Stimulated activated effector memory CD8-positive, alpha-beta T cell treated with anti-CD3 and anti-CD28 coated beads, Interleukin-12 subunit alpha, Interleukin-12 subunit beta, amount 100 ng/mL, for 72 hours (primary cell): ENCODE results near the gene SPATA31E1.

Source experiments
- ATAC-seq: fragments of 150-1000 bp; cut with Tn5 transposase; 2 replicates; pipeline ENCODE4 v1.10.0; 2021
- DNase-seq, 2 donors: peaks; one replicate each; pipeline ENCODE4 v3.0.0; 2021 to 2022; ENCODE audit warnings: low spot score in 2 of 2
- H3K27ac Mint-ChIP-seq: one replicate; pipeline ENCODE4 v1.8.0; 2022; ENCODE audit warnings: mild to moderate bottlenecking, mixed read lengths
- H3K36me3 Mint-ChIP-seq: one replicate; pipeline ENCODE4 v1.8.0; 2022; ENCODE audit warnings: mild to moderate bottlenecking, mixed read lengths
- H3K4me1 Mint-ChIP-seq: one replicate; pipeline ENCODE4 v1.8.0; 2022; ENCODE audit warnings: mixed read lengths
- H3K4me3 Mint-ChIP-seq: one replicate; pipeline ENCODE4 v1.8.0; 2022; ENCODE audit warnings: mild to moderate bottlenecking, mixed read lengths
- H3K9me3 Mint-ChIP-seq: one replicate; pipeline ENCODE4 v1.8.0; 2022; ENCODE audit warnings: mixed read lengths

The SPATA31E1 gene

GRCh38 chr9:87857141-87857947 is 25.3 kb upstream of the SPATA31E1 start:
- Mint-ChIP-seq H3K9me3 (peaks cover 6% of the 10 kb centered on the region), H3K4me1 (peaks cover 6% of the 10 kb centered on the region), H3K4me3 (no peak overlapping the region), H3K36me3 (no peaks in the 10 kb centered on the region), H3K27ac (no peak overlapping the region)
- no peak for DNase-seq
- ATAC-seq: no peak

GRCh38 chr9:87857948-87858335 is 24.7 kb upstream of the SPATA31E1 start:
- peaks cover 6% of the 10 kb centered on the region for H3K4me1 Mint-ChIP-seq
- H3K4me3 Mint-ChIP-seq: no peak overlapping the region
- H3K9me3 Mint-ChIP-seq: peaks cover 8% of the 10 kb centered on the region
- ATAC-seq (no peak), DNase-seq (no peak)
- no peaks in the 10 kb centered on the region for H3K36me3 Mint-ChIP-seq
- H3K27ac Mint-ChIP-seq: no peak overlapping the region

GRCh38 chr9:87859137-87859536 is 23.5 kb upstream of the SPATA31E1 start:
- H3K4me1 Mint-ChIP-seq: peaks cover 6% of the 10 kb centered on the region
- H3K36me3 Mint-ChIP-seq: no peaks in the 10 kb centered on the region
- peaks cover 8% of the 10 kb centered on the region for H3K9me3 Mint-ChIP-seq
- H3K27ac Mint-ChIP-seq: no peak overlapping the region
- no peak overlapping the region for H3K4me3 Mint-ChIP-seq
- ATAC-seq: no peak
- DNase-seq: no peak

GRCh38 chr9:87859786-87860185 is 22.9 kb upstream of the SPATA31E1 start:
- no peak overlapping the region for H3K27ac Mint-ChIP-seq
- H3K4me1 Mint-ChIP-seq: peaks cover 6% of the 10 kb centered on the region
- H3K4me3 Mint-ChIP-seq: no peak overlapping the region
- H3K9me3 Mint-ChIP-seq: peaks cover 8% of the 10 kb centered on the region
- no peaks in the 10 kb centered on the region for H3K36me3 Mint-ChIP-seq
- no peak for DNase-seq
- ATAC-seq: no peak

- H3K4me1 Mint-ChIP-seq: no peaks in the 10 kb centered on the region
- no peak overlapping the region for H3K4me3 Mint-ChIP-seq
- H3K9me3 Mint-ChIP-seq: peaks cover 8% of the 10 kb centered on the region
- H3K27ac Mint-ChIP-seq: no peak overlapping the region
- no peak for ATAC-seq
- DNase-seq: no peak
- H3K36me3 Mint-ChIP-seq: no peaks in the 10 kb centered on the region
These were observed 21.3 kb upstream of the SPATA31E1 start for GRCh38 chr9:87861332-87861731.

GRCh38 chr9:87862536-87863268 is 20.0 kb upstream of the SPATA31E1 start:
- no peak overlapping the region for H3K4me3 Mint-ChIP-seq
- no peak overlapping the region for H3K27ac Mint-ChIP-seq
- no peaks in the 10 kb centered on the region for H3K4me1 Mint-ChIP-seq
- no peak for ATAC-seq
- peaks cover 8% of the 10 kb centered on the region for H3K9me3 Mint-ChIP-seq
- no peak for DNase-seq
- H3K36me3 Mint-ChIP-seq: no peaks in the 10 kb centered on the region

GRCh38 chr9:87863882-87864465 is 18.7 kb upstream of the SPATA31E1 start:
- no peak overlapping the region for H3K4me3 Mint-ChIP-seq
- H3K4me1 Mint-ChIP-seq: no peaks in the 10 kb centered on the region
- peaks cover 8% of the 10 kb centered on the region for H3K9me3 Mint-ChIP-seq
- ATAC-seq (no peak), DNase-seq (no peak)
- H3K36me3 Mint-ChIP-seq: no peaks in the 10 kb centered on the region
- no peak overlapping the region for H3K27ac Mint-ChIP-seq

GRCh38 chr9:87864915-87865314 is 17.8 kb upstream of the SPATA31E1 start:
- H3K27ac Mint-ChIP-seq: no peak overlapping the region
- ATAC-seq (no peak), DNase-seq (no peak)
- H3K36me3 Mint-ChIP-seq: peaks cover 4% of the 10 kb centered on the region
- peaks cover 6% of the 10 kb centered on the region for H3K4me1 Mint-ChIP-seq
- H3K9me3 Mint-ChIP-seq: peaks cover 12% of the 10 kb centered on the region
- no peak overlapping the region for H3K4me3 Mint-ChIP-seq

GRCh38 chr9:87865626-87866025 is 17.1 kb upstream of the SPATA31E1 start:
- H3K9me3 Mint-ChIP-seq: peaks cover 13% of the 10 kb centered on the region
- H3K4me1 Mint-ChIP-seq: peaks cover 6% of the 10 kb centered on the region
- DNase-seq: no peak
- no peak for ATAC-seq
- peaks cover 6% of the 10 kb centered on the region for H3K36me3 Mint-ChIP-seq
- H3K4me3 Mint-ChIP-seq: no peak overlapping the region
- no peak overlapping the region for H3K27ac Mint-ChIP-seq

GRCh38 chr9:87867391-87867790 is 15.3 kb upstream of the SPATA31E1 start:
- Mint-ChIP-seq H3K4me3 (no peak overlapping the region), H3K27ac (no peak overlapping the region), H3K4me1 (peaks cover 6% of the 10 kb centered on the region), H3K9me3 (peaks cover 7% of the 10 kb centered on the region), H3K36me3 (peaks cover 6% of the 10 kb centered on the region)
- DNase-seq (no peak), ATAC-seq (no peak)

GRCh38 chr9:87868175-87868574 is 14.5 kb upstream of the SPATA31E1 start:
- ATAC-seq (no peak), DNase-seq (no peak)
- peaks cover 6% of the 10 kb centered on the region for H3K36me3 Mint-ChIP-seq
- no peak overlapping the region for H3K27ac Mint-ChIP-seq
- H3K9me3 Mint-ChIP-seq: peaks cover 5% of the 10 kb centered on the region
- H3K4me1 Mint-ChIP-seq: peaks cover 6% of the 10 kb centered on the region
- no peak overlapping the region for H3K4me3 Mint-ChIP-seq

GRCh38 chr9:87868635-87869034 is 14.0 kb upstream of the SPATA31E1 start:
- ATAC-seq (no peak), DNase-seq (no peak)
- Mint-ChIP-seq H3K4me3 (no peak overlapping the region), H3K4me1 (peaks cover 6% of the 10 kb centered on the region), H3K9me3 (peaks cover 5% of the 10 kb centered on the region), H3K27ac (no peak overlapping the region), H3K36me3 (peaks cover 6% of the 10 kb centered on the region)

- H3K27ac Mint-ChIP-seq: no peak overlapping the region
- H3K36me3 Mint-ChIP-seq: peaks cover 6% of the 10 kb centered on the region
- no peak for DNase-seq
- H3K4me1 Mint-ChIP-seq: peaks cover 6% of the 10 kb centered on the region
- H3K9me3 Mint-ChIP-seq: peaks cover 5% of the 10 kb centered on the region
- H3K4me3 Mint-ChIP-seq: no peak overlapping the region
- ATAC-seq: no peak
These were observed 13.6 kb upstream of the SPATA31E1 start for GRCh38 chr9:87869082-87869481.

- ATAC-seq: no peak
These were observed 11.1 kb upstream of the SPATA31E1 start for GRCh38 chr9:87871425-87872078.

GRCh38 chr9:87872079-87872624 is 10.5 kb upstream of the SPATA31E1 start:
- Mint-ChIP-seq H3K9me3 (peaks cover 5% of the 10 kb centered on the region), H3K36me3 (peaks cover 6% of the 10 kb centered on the region), H3K4me3 (no peak overlapping the region), H3K4me1 (peaks cover 6% of the 10 kb centered on the region), H3K27ac (no peak overlapping the region)
- DNase-seq (no peak), ATAC-seq (no peak)

More at GRCh38 chr9:87871425-87872078, 11.1 kb upstream of the SPATA31E1 start:
- no peak overlapping the region for H3K27ac Mint-ChIP-seq
- peaks cover 6% of the 10 kb centered on the region for H3K36me3 Mint-ChIP-seq
- H3K4me3 Mint-ChIP-seq: no peak overlapping the region
- DNase-seq: no peak
- H3K9me3 Mint-ChIP-seq: peaks cover 5% of the 10 kb centered on the region
- H3K4me1 Mint-ChIP-seq: peaks cover 6% of the 10 kb centered on the region
